ENCODE data around the gene LIPC. TPM values are rescaled to one million over a fixed set of nuclear protein-coding genes. Genes with fewer than 3 reads are reported as not detected.

The LIPC gene
- total and polyA plus RNA-seq, 9 of the 15 experiments (the other 6 are each of a cell fraction or from before 2014, with no cell fraction given): 0.07 to 0.41 (median 0.11) TPM; not detected in 2

DNA sequence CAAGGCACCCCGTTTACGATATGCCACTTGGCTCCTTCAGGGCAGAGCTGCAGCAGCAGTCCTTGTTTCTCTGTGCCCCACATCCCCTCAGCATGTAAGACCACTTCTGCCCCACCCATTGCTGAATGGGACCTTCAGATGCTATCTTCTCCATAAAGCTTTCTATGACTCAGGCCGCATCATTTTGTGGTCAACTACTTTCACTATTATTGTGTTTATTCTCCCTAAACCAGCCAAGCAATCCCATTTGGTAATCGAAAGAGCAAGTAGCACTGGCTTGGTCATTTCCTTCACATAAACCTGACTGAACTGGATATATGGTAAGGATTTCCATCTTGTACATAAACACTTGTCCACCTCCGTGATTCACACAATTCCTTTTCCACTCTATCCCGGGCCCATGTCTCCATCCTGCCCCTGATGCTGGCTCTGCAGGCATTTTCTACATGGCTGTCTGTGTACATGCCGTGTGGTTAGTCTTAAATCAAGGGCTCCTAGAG lies 25.7 kb downstream of the LIPC start (continued):
- TF ChIP-seq KLF13 (tag; IDR thresholded peaks at IDR 0.05; ENCODE audit: borderline replicate concordance, low read depth) (no peak), FOSL1 (tag; conservative IDR thresholded peaks at IDR 0.05) (peak; percentile 94), ZNF274 (IDR thresholded peaks at IDR 0.05; ENCODE audit: borderline replicate concordance, low read depth, low read length) (no peak), HDGF (IDR thresholded peaks at IDR 0.05) (no peak), REST (IDR thresholded peaks at IDR 0.05; ENCODE audit: borderline replicate concordance) (peak; percentile 16; the same call in 1 of the 2 replicates), REST (CRISPR knock-in tag; IDR thresholded peaks at IDR 0.05; ENCODE audit: low read depth) (no peak), NFIC (IDR thresholded peaks at IDR 0.05) (no peak), ZKSCAN8 (CRISPR knock-in tag; IDR thresholded peaks at IDR 0.05) (no peak), RAD21 (CRISPR knock-in tag; conservative IDR thresholded peaks at IDR 0.05 in 1 of 2, IDR thresholded peaks at IDR 0.05 in 1 of 2) (no peak), POLR2AphosphoS2 (IDR thresholded peaks at IDR 0.05; ENCODE audit: low read length) (no peak), ZNF146 (CRISPR knock-in tag; IDR thresholded peaks at IDR 0.05; ENCODE audit: unreplicated experiment) (no peak)
- TF ChIP-seq, protein P1, sequence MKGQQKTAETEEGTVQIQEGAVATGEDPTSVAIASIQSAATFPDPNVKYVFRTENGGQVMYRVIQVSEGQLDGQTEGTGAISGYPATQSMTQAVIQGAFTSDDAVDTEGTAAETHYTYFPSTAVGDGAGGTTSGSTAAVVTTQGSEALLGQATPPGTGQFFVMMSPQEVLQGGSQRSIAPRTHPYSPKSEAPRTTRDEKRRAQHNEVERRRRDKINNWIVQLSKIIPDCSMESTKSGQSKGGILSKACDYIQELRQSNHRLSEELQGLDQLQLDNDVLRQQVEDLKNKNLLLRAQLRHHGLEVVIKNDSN (CRISPR knock-in tag; IDR thresholded peaks at IDR 0.05): no peak
- TF ChIP-seq, protein P2, sequence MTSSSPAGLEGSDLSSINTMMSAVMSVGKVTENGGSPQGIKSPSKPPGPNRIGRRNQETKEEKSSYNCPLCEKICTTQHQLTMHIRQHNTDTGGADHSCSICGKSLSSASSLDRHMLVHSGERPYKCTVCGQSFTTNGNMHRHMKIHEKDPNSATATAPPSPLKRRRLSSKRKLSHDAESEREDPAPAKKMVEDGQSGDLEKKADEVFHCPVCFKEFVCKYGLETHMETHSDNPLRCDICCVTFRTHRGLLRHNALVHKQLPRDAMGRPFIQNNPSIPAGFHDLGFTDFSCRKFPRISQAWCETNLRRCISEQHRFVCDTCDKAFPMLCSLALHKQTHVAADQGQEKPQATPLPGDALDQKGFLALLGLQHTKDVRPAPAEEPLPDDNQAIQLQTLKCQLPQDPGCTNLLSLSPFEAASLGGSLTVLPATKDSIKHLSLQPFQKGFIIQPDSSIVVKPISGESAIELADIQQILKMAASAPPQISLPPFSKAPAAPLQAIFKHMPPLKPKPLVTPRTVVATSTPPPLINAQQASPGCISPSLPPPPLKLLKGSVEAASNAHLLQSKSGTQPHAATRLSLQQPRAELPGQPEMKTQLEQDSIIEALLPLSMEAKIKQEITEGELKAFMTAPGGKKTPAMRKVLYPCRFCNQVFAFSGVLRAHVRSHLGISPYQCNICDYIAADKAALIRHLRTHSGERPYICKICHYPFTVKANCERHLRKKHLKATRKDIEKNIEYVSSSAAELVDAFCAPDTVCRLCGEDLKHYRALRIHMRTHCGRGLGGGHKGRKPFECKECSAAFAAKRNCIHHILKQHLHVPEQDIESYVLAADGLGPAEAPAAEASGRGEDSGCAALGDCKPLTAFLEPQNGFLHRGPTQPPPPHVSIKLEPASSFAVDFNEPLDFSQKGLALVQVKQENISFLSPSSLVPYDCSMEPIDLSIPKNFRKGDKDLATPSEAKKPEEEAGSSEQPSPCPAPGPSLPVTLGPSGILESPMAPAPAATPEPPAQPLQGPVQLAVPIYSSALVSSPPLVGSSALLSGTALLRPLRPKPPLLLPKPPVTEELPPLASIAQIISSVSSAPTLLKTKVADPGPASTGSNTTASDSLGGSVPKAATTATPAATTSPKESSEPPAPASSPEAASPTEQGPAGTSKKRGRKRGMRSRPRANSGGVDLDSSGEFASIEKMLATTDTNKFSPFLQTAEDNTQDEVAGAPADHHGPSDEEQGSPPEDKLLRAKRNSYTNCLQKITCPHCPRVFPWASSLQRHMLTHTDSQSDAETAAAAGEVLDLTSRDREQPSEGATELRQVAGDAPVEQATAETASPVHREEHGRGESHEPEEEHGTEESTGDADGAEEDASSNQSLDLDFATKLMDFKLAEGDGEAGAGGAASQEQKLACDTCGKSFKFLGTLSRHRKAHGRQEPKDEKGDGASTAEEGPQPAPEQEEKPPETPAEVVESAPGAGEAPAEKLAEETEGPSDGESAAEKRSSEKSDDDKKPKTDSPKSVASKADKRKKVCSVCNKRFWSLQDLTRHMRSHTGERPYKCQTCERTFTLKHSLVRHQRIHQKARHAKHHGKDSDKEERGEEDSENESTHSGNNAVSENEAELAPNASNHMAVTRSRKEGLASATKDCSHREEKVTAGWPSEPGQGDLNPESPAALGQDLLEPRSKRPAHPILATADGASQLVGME (CRISPR knock-in tag; IDR thresholded peaks at IDR 0.05): no peak
